Measurements from ENCODE around the gene ULK1. TPM values are rescaled to one million over a fixed set of nuclear protein-coding genes. Genes with fewer than 3 reads are reported as not detected.

Gene ULK1
- total RNA-seq (10 to 100 TPM; 49.9 to 53.5 TPM), polyA plus RNA-seq (ENCODE audit: insufficient read depth, low read depth, low replicate concordance) (29.2 TPM)
- long read RNA-seq, donor 1, full-length matches to known transcripts, result 4 of 4 reads
- long read RNA-seq, donor 1, partial matches to known transcripts, result 0 of 4 reads
- long read RNA-seq, donor 1, other reads (novel, unspliced or antisense), result 0 of 4 reads
- long read RNA-seq, donor 2, partial matches to known transcripts, result 14 of 16 reads
- long read RNA-seq, donor 2, other reads (novel, unspliced or antisense), result 0 of 16 reads

DNA sequence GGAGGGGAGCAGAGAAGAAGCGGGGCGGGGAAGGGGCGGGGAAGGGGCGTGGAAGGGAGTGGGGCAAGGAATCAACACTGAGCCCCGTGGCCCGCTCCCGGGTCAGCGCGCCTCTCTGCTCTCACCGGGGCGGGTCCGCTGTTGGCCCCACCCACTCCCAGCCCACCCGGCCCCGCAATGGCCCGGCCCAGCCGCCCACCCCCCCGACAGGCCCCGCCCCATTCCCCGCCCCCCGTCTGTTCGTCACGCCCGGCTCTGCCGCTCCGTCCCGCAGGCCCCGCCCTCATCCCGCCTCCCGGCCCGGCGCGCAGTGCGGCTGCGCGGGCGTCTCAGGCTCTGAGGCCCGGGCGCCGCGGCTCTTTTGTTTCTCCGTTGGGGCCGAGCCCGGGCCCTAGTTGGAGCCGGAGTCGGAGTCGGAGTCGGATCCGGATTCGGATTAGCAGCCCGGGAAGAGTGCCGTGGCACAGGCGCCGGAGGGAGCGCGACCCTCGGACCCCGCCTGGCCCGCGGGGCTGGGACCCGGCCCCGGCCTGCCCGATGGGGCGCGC lies at the start of gene ULK1:
TSS of gene ULK1 (plus strand) at position 310 of the 548 bp plus-strand sequence. CDS start 380 bp downstream, outside the sequence.
- WGBS, 2 donors, result 0% methylated on average over 12 to 53 of the region's 64 CpGs
- TF ChIP-seq, protein P1, sequence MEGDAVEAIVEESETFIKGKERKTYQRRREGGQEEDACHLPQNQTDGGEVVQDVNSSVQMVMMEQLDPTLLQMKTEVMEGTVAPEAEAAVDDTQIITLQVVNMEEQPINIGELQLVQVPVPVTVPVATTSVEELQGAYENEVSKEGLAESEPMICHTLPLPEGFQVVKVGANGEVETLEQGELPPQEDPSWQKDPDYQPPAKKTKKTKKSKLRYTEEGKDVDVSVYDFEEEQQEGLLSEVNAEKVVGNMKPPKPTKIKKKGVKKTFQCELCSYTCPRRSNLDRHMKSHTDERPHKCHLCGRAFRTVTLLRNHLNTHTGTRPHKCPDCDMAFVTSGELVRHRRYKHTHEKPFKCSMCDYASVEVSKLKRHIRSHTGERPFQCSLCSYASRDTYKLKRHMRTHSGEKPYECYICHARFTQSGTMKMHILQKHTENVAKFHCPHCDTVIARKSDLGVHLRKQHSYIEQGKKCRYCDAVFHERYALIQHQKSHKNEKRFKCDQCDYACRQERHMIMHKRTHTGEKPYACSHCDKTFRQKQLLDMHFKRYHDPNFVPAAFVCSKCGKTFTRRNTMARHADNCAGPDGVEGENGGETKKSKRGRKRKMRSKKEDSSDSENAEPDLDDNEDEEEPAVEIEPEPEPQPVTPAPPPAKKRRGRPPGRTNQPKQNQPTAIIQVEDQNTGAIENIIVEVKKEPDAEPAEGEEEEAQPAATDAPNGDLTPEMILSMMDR (IDR thresholded peaks at IDR 0.05), result no peak
- TF ChIP-seq POLR2A (IDR thresholded peaks at IDR 0.05), result peak; percentile 78
- Histone ChIP-seq H3K4me1 (peaks cover 18% of the 10 kb centered on the region), H3K4me3 (peak within 1 kb of the TSS; percentile 63 to 69), H3K36me3 (ENCODE audit: low read depth, missing control alignments) (no peaks in the 10 kb centered on the region), H3K27ac (peak within 1 kb of the TSS; percentile 98 to 99), H3K9me3 (no peaks in the 10 kb centered on the region), H3K27me3 (no peaks in the 10 kb centered on the region)
- intact Hi-C loops (cut with DNase I; ENCODE audit: low total_unique reads), result no loop called here
- peak; percentile 95 for DNase-seq

DNA sequence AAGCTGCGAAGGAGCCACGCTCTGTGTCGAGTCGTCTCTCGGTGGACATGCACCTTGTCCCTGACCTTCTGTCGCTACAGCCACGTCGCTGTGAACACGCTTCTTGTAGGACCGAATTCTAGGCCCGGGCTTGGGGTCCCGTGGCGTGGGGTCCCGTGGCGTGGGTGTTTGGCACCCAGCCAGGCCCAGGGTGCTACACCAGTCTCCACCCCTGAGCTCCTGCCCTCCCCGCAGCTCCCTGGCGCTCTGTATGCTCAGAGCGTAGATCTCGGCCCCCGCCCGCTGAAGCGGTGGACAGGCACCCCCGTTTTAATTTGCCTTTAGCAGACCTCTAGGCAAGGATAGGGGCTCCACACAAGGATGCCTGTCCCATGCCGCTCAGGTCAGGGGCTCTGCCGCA lies 49.8 kb upstream of the ULK1 start:
- WGBS, 2 donors, result 92 to 93% methylated on average over 16 to 21 of the region's 25 CpGs
- intact Hi-C loops (cut with DNase I; ENCODE audit: low total_unique reads), result no loop called here
- DNase-seq, result no peak
- H3K9me3 ChIP-seq, result no peaks in the 10 kb centered on the region
- TF ChIP-seq, protein P1 (IDR thresholded peaks at IDR 0.05), result no peak
- no peak for TF ChIP-seq POLR2A (IDR thresholded peaks at IDR 0.05)
- H3K4me1 ChIP-seq, result no peaks in the 10 kb centered on the region
- H3K36me3 ChIP-seq (ENCODE audit: low read depth, missing control alignments), result no peaks in the 10 kb centered on the region
- H3K27me3 ChIP-seq, result no peaks in the 10 kb centered on the region
- H3K4me3 ChIP-seq, result no peak overlapping the region
- H3K27ac ChIP-seq, result no peak overlapping the region

DNA sequence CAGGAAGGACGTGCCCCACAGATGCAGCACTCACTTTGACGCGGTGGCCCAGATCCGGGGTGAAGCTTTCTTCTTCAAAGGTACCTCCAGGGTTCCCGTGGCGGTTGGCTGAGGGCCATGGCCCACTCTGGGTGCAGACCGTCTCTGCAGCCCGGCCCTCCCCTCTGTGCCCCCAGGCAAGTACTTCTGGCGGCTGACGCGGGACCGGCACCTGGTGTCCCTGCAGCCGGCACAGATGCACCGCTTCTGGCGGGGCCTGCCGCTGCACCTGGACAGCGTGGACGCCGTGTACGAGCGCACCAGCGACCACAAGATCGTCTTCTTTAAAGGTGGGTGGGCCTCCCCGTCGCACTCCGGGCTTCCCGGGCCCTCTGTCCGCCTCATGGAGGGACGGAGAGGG lies 49.3 kb upstream of the ULK1 start:
- no peak for TF ChIP-seq POLR2A (IDR thresholded peaks at IDR 0.05)
- TF ChIP-seq, protein P1 (IDR thresholded peaks at IDR 0.05), result no peak
- H3K36me3 ChIP-seq (ENCODE audit: low read depth, missing control alignments), result no peaks in the 10 kb centered on the region
- no peak overlapping the region for H3K27ac ChIP-seq
- no peaks in the 10 kb centered on the region for H3K9me3 ChIP-seq
- DNase-seq, result no peak
- WGBS, 2 donors, result 95% methylated on average over 29 of the region's 29 CpGs; no CpG with 5 or more reads in 1 of the 2 donors
- H3K27me3 ChIP-seq, result no peaks in the 10 kb centered on the region
- intact Hi-C loops (cut with DNase I; ENCODE audit: low total_unique reads), result no loop called here
- H3K4me3 ChIP-seq, result no peak overlapping the region
- no peaks in the 10 kb centered on the region for H3K4me1 ChIP-seq

DNA sequence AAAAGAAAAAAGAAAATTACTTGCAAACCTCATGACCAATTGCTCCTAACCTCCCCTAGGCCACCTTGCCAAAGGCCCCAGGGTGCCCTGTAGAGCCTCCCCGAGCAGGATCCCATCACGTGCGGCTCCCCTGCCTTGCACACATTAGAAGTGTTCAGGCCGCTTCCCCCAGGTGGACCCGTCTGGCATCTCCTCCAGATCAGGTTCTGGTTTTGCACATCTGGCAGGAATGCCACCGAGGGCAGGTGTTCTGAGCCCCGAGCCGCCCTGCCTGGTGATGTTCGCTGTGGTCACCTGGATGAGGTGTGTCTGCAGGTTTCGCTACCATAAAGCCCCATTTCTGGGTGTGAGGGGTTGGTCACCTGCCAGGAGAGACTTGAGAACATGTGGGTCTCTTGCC lies 47.0 kb upstream of the ULK1 start:
- no peak for DNase-seq
- no peaks in the 10 kb centered on the region for H3K4me1 ChIP-seq
- no peaks in the 10 kb centered on the region for H3K27me3 ChIP-seq
- no peak overlapping the region for H3K27ac ChIP-seq
- H3K4me3 ChIP-seq, result no peak overlapping the region
- intact Hi-C loops (cut with DNase I; ENCODE audit: low total_unique reads), result no loop called here
- no peaks in the 10 kb centered on the region for H3K36me3 ChIP-seq (ENCODE audit: low read depth, missing control alignments)
- no peak for TF ChIP-seq POLR2A (IDR thresholded peaks at IDR 0.05)
- TF ChIP-seq, protein P1 (IDR thresholded peaks at IDR 0.05), result no peak
- WGBS, 2 donors, result 96 to 97% methylated on average over 10 of the region's 10 CpGs
- H3K9me3 ChIP-seq, result no peaks in the 10 kb centered on the region

DNA sequence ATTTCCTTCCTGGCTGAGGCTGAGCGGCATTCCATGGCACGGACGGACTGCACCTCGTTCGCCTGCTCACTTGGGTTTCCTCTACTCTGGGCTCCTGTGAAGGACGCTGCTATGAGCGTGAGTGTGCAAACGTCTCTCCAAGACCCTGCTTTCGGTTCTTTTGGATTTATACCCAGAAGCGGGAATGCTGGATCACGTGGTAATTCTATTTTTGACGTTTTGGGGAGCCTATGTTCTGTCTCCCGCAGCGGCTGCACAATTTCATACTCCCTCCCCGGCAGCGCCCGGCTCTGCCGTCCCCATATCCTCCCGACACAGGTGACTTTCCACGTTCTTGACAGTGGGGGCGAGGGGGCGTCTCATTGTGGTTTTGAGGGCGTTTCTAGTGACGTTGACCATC lies 45.7 kb upstream of the ULK1 start:
- Histone ChIP-seq H3K9me3 (no peaks in the 10 kb centered on the region), H3K4me1 (no peaks in the 10 kb centered on the region), H3K4me3 (no peak overlapping the region), H3K27me3 (no peaks in the 10 kb centered on the region), H3K36me3 (ENCODE audit: low read depth, missing control alignments) (no peaks in the 10 kb centered on the region), H3K27ac (no peak overlapping the region)
- intact Hi-C loops (cut with DNase I; ENCODE audit: low total_unique reads), result no loop called here
- no peak for DNase-seq
- no peak for TF ChIP-seq POLR2A (IDR thresholded peaks at IDR 0.05)
- TF ChIP-seq, protein P1 (IDR thresholded peaks at IDR 0.05), result no peak
- WGBS, 2 donors, result 86 to 91% methylated on average over 22 to 24 of the region's 24 CpGs
